SK-N-MC (cell line): ENCODE measurements around the gene TP63.

ENCODE experiments used
- EZH2 ChIP-seq: fragments of 200-600 bp; sonication (generic); IDR thresholded peaks from one replicate; pipeline ENCODE4 v1.6.1; 2017; ENCODE audit warnings: antibody characterized with exemption
- FOXP2 ChIP-seq: optimal IDR thresholded peaks from 2 replicates; pipeline ENCODE3; 2011; ENCODE audit warnings: mild to moderate bottlenecking, moderate library complexity; ENCODE audit not compliant: insufficient read depth; ENCODE audit errors: extremely low read length, control extremely low read depth
- POLR2AphosphoS5 ChIP-seq: IDR thresholded peaks from 2 replicates; pipeline ENCODE4 v1.6.1; 2012; ENCODE audit warnings: mild to moderate bottlenecking, low read depth, low read length, borderline replicate concordance

DNA sequence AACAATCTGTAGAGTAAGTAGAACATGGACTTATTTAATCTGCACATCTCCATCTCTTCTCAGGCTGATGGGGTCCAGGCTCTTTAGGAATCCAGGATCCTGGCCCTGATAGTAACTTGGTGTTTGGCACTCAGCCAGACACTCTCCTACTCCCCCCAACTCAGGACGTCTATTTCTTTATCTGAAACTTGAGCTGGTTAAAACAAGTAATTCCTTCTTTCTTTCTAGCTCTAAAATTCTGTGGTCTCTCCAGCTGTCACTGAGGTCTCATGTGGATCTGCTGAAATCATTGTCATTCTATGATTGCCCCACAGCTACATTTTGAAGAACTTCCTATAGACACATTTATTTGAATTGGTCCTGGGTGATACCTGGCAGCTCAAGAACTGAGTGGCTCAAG, 59.0 kb downstream of the TP63 start:
- TF ChIP-seq EZH2 (no peak), POLR2AphosphoS5 (no peak), FOXP2 (no peak)
